ENCODE measurements around the gene CEACAM21.

CEACAM21 gene

GRCh38 chr19:41621654-41622053 is 45.7 kb downstream of the CEACAM21 start:
- no peak for DNase-seq

- no peak for DNase-seq
Measured at GRCh38 chr19:41623360-41623759, 47.4 kb downstream of the CEACAM21 start.

GRCh38 chr19:41624515-41624914 is 48.5 kb downstream of the CEACAM21 start:
- DNase-seq, result no peak

GRCh38 chr19:41624937-41625336 is 49.0 kb downstream of the CEACAM21 start:
- no peak for DNase-seq

GRCh38 chr19:41626278-41626677 is 50.3 kb downstream of the CEACAM21 start:
- no peak for DNase-seq

GRCh38 chr19:41626877-41627276 is 50.9 kb downstream of the CEACAM21 start, which contains the start of gene CEACAM4:
Gene CEACAM4 (minus strand): TSS chr19:41627074. CDS start chr19:41626963, 111 bp downstream.
- DNase-seq, result no peak

GRCh38 chr19:41627966-41628675 is 52.2 kb downstream of the CEACAM21 start:
- DNase-seq, result no peak

Data from NCI-H1092 (cell line).